ENCODE results near the gene FKRP. TPM values are rescaled to one million over a fixed set of nuclear protein-coding genes. Genes with fewer than 3 reads are reported as not detected.
"Not testable (repeated sequence)": the region's sequence is repeated elsewhere in the genome, so short reads cannot be mapped to it uniquely, and the experiment has no call there.

Gene FKRP
- polyA plus RNA-seq, 1 donor (not counting 4 experiments of a cell fraction or from before 2014, with no cell fraction given): 6.1 TPM

DNA sequence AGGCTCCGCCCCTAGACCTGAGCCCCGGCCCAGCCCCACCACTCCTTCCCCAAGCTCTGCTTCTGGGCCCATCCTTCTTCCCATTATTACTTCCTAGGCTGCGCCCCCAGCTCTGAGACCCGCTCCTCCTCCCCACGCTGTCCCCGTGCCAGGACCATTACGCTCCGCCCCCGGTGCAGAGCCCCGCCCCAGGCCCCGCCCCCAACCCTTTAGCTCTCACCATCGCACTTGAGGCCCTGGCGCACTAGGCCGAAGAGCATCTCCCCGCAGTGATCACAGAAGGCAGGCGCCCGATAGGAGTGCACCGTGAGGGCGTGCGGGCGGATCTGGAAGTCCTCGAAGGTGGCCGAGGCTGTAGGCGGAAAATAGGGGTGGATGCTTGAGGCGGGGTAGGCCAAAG, 35.2 kb upstream of the FKRP start:
- no peak overlapping the region for H3K4me2 ChIP-seq (ENCODE audit: control insufficient read depth, extremely low read depth, insufficient read depth, low read depth, low read length)
- no peaks in the 10 kb centered on the region for H3K9me3 ChIP-seq (ENCODE audit: control insufficient read depth, low read depth, low read length)
- dilution Hi-C loops (cut with MboI; ENCODE audit: extremely low pct_ligation_motif_present, low sequenced_read_pairs): no loop called here
- H3K36me3 ChIP-seq (ENCODE audit: control insufficient read depth in 2 of 2, extremely low read depth in 1 of 2, insufficient read depth in 2 of 2, low read length in 2 of 2): peaks cover 4 to 22% of the 10 kb centered on the region in 2 experiments
- no peaks in the 10 kb centered on the region for H4K20me1 ChIP-seq (ENCODE audit: control insufficient read depth, extremely low read depth, insufficient read depth, low read length)
- no peak overlapping the region for H3K4me3 ChIP-seq (ENCODE audit: control insufficient read depth in 2 of 3, extremely low read depth in 1 of 3, insufficient read depth in 2 of 3, low read depth in 1 of 3, low read length in 3 of 3)
- no peak overlapping the region for H2AFZ ChIP-seq (ENCODE audit: control insufficient read depth, low read length)
- DNase-seq (ENCODE audit: low read depth, low spot score) (no peak), FAIRE-seq (no peak)
- no peaks in the 10 kb centered on the region for H3K9me1 ChIP-seq (ENCODE audit: control insufficient read depth, extremely low read depth, insufficient read depth, low read length)
- TF ChIP-seq, protein P1, sequence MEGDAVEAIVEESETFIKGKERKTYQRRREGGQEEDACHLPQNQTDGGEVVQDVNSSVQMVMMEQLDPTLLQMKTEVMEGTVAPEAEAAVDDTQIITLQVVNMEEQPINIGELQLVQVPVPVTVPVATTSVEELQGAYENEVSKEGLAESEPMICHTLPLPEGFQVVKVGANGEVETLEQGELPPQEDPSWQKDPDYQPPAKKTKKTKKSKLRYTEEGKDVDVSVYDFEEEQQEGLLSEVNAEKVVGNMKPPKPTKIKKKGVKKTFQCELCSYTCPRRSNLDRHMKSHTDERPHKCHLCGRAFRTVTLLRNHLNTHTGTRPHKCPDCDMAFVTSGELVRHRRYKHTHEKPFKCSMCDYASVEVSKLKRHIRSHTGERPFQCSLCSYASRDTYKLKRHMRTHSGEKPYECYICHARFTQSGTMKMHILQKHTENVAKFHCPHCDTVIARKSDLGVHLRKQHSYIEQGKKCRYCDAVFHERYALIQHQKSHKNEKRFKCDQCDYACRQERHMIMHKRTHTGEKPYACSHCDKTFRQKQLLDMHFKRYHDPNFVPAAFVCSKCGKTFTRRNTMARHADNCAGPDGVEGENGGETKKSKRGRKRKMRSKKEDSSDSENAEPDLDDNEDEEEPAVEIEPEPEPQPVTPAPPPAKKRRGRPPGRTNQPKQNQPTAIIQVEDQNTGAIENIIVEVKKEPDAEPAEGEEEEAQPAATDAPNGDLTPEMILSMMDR (optimal IDR thresholded peaks at IDR 0.05 in 1 of 3, IDR thresholded peaks at IDR 0.05 in 1 of 3, conservative IDR thresholded peaks at IDR 0.05 in 1 of 3; ENCODE audit: extremely low read depth in 1 of 3, insufficient read depth in 2 of 3, low read length in 3 of 3): no peak
- TF ChIP-seq EZH2 (IDR thresholded peaks at IDR 0.05; ENCODE audit: low read length): no peak
- no peaks in the 10 kb centered on the region for H3K27me3 ChIP-seq (ENCODE audit: control insufficient read depth, extremely low read depth, insufficient read depth, low read length)
- no peak overlapping the region for H3K27ac ChIP-seq (ENCODE audit: control insufficient read depth, insufficient read depth, low read length)
- peaks cover 10% of the 10 kb centered on the region for H3K4me1 ChIP-seq (ENCODE audit: control insufficient read depth, extremely low read depth, insufficient read depth, low read length)
- H3K9ac ChIP-seq (ENCODE audit: control insufficient read depth, extremely low read depth, insufficient read depth, low read length): no peak overlapping the region
- H3K79me2 ChIP-seq (ENCODE audit: control insufficient read depth, insufficient read depth, low read length): peaks cover 17% of the 10 kb centered on the region

DNA sequence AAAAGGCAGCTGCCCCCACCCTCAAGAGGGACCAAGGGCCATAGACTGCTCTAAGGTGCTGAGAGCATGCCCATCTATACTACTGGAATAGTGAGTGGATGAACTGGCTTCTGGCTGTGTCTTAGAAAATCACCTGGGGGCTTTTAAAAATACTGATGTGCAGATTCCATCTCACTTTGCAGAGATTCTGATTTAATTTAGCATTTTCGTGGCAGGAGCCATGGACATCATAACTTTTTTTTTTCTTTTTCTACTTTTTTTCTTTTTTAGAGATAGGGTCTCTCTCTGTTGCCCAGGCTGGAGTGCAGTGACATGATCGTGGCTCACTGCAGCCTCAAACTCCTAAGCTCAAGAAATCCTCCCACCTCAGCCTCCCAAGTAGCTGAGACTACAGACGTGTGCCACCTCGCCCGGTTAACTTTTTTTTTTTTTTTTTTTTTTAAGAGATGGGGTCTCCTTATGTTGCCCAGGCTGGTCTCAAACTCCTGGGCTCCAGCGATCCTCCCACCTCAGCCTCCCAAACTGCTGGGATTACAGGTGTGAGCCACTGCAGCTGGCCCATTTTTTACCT, 33.0 kb upstream of the FKRP start:
- H3K9me3 ChIP-seq (ENCODE audit: control insufficient read depth, low read depth, low read length); H3K4me3 ChIP-seq (ENCODE audit: control insufficient read depth in 2 of 3, extremely low read depth in 1 of 3, insufficient read depth in 2 of 3, low read depth in 1 of 3, low read length in 3 of 3); dilution Hi-C loops (cut with MboI; ENCODE audit: extremely low pct_ligation_motif_present, low sequenced_read_pairs); H2AFZ ChIP-seq (ENCODE audit: control insufficient read depth, low read length); H4K20me1 ChIP-seq (ENCODE audit: control insufficient read depth, extremely low read depth, insufficient read depth, low read length); H3K27ac ChIP-seq (ENCODE audit: control insufficient read depth, insufficient read depth, low read length); H3K9me1 ChIP-seq (ENCODE audit: control insufficient read depth, extremely low read depth, insufficient read depth, low read length); DNase-seq (ENCODE audit: low read depth, low spot score); H3K27me3 ChIP-seq (ENCODE audit: control insufficient read depth, extremely low read depth, insufficient read depth, low read length); FAIRE-seq; H3K4me2 ChIP-seq (ENCODE audit: control insufficient read depth, extremely low read depth, insufficient read depth, low read depth, low read length); H3K9ac ChIP-seq (ENCODE audit: control insufficient read depth, extremely low read depth, insufficient read depth, low read length): not testable (repeated sequence)
- peaks cover 13% of the 10 kb centered on the region for H3K4me1 ChIP-seq (ENCODE audit: control insufficient read depth, extremely low read depth, insufficient read depth, low read length)
- peaks cover 0 to 18% of the 10 kb centered on the region in 2 experiments for H3K36me3 ChIP-seq (ENCODE audit: control insufficient read depth in 2 of 2, extremely low read depth in 1 of 2, insufficient read depth in 2 of 2, low read length in 2 of 2)
- peaks cover 28% of the 10 kb centered on the region for H3K79me2 ChIP-seq (ENCODE audit: control insufficient read depth, insufficient read depth, low read length)
